Erythroblast (primary cell): ENCODE measurements around the gene ACR.
"Not testable (repeated sequence)": the region's sequence is repeated elsewhere in the genome, so short reads cannot be mapped to it uniquely, and the experiment has no call there.

Experiments used
- GATA1 ChIP-seq: IDR thresholded peaks from 2 replicates; pipeline ENCODE4 v1.6.1; 2011; ENCODE audit warnings: low read depth, mild to moderate bottlenecking, control low read depth, low read length, moderate library complexity
- POLR2A ChIP-seq: IDR thresholded peaks from 2 replicates; pipeline ENCODE4 v1.6.1; 2011; ENCODE audit warnings: mild to moderate bottlenecking, low read length

GRCh38 chr22:50748630-50749029 lies 10.6 kb downstream of the ACR start:
- TF ChIP-seq POLR2A, GATA1: not testable (repeated sequence)
